ENCODE data around the gene ADAP1.

DNA sequence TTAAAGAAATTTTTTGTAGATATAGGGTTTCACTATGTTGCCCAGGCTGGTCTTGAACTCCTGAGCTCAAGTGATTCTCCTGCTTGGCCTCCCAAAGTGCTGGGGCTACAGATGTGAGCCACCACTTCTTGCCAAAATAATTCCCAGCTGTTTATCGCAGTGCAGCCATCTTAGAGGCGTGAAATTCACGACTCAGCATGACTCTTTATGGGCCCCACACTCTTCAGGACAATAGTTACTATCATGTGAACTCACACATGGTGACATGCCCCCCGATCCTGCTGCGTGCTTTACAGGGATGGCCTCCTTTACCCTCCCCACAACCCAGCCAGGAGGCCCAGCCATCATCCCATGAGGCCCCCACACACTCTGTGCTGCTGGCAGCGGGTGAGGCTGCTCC, 16.3 kb upstream of the ADAP1 start:
- no peak for TF ChIP-seq EZH2 (IDR thresholded peaks at IDR 0.05; ENCODE audit: borderline replicate concordance, low read length)
- TF ChIP-seq, protein P1, sequence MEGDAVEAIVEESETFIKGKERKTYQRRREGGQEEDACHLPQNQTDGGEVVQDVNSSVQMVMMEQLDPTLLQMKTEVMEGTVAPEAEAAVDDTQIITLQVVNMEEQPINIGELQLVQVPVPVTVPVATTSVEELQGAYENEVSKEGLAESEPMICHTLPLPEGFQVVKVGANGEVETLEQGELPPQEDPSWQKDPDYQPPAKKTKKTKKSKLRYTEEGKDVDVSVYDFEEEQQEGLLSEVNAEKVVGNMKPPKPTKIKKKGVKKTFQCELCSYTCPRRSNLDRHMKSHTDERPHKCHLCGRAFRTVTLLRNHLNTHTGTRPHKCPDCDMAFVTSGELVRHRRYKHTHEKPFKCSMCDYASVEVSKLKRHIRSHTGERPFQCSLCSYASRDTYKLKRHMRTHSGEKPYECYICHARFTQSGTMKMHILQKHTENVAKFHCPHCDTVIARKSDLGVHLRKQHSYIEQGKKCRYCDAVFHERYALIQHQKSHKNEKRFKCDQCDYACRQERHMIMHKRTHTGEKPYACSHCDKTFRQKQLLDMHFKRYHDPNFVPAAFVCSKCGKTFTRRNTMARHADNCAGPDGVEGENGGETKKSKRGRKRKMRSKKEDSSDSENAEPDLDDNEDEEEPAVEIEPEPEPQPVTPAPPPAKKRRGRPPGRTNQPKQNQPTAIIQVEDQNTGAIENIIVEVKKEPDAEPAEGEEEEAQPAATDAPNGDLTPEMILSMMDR (conservative IDR thresholded peaks at IDR 0.05 in 1 of 2, IDR thresholded peaks at IDR 0.05 in 1 of 2; ENCODE audit: extremely low read depth in 1 of 2, insufficient read depth in 1 of 2, low read depth in 1 of 2, low read length in 2 of 2) = no peak
